Stomach smooth muscle (tissue), 2 donors: ENCODE data around the gene DNAH3.
"Not testable (repeated sequence)": the region's sequence is repeated elsewhere in the genome, so short reads cannot be mapped to it uniquely, and the experiment has no call there.

ENCODE experiments used
- H3K27ac ChIP-seq: one replicate; pipeline ENCODE4 v1.7.0; 2013; ENCODE audit warnings: mild to moderate bottlenecking, low read length, inconsistent platforms
- H3K27me3 ChIP-seq, 2 donors: one replicate each; pipeline ENCODE4 v1.7.0; 2013; ENCODE audit warnings: low read length in 2 of 2; ENCODE audit not compliant: insufficient read depth in 2 of 2, control insufficient read depth in 1 of 2
- H3K36me3 ChIP-seq, 2 donors: one replicate each; pipeline ENCODE4 v1.7.0; 2013; ENCODE audit warnings: low read length in 2 of 2; ENCODE audit not compliant: control insufficient read depth in 2 of 2, insufficient read depth in 2 of 2
- H3K4me1 ChIP-seq: one replicate; pipeline ENCODE4 v1.7.0; 2013; ENCODE audit warnings: low read length; ENCODE audit not compliant: control insufficient read depth, insufficient read depth
- H3K4me3 ChIP-seq, 2 donors: one replicate each; pipeline ENCODE4 v1.7.0; 2013; ENCODE audit warnings: low read length in 2 of 2
- H3K9ac ChIP-seq, 2 donors: one replicate each; pipeline ENCODE4 v1.7.0; 2013; ENCODE audit warnings: low read length in 2 of 2, mild to moderate bottlenecking in 1 of 2
- H3K9me3 ChIP-seq, 2 donors: one replicate each; pipeline ENCODE4 v1.7.0; 2013; ENCODE audit warnings: low read length in 2 of 2; ENCODE audit not compliant: control insufficient read depth in 2 of 2
- donor health status: healthy.
- donor health status: Pancreatic carcinoma.

The DNAH3 gene

DNA sequence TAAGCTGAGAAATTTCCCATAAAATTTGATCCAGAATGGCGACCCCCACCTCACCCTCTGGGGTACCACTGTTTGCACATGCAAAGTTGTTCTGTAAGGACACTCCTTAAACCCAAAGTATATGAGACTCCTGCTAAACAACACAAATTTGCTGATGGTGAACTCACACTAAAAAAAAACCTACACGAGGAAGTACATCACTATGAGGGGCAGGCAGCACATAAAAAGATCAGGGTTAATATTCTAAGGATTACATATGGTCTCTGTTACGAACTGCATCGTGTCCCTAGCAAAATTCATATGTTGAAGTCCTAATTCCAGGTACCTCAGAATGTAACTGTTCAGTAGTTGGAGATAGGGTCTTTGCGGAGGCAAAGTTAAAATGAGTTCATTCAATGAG is 189.7 kb downstream of the DNAH3 start:
- Histone ChIP-seq H3K27ac (no peak overlapping the region), H3K4me3 (no peak overlapping the region), H3K4me1 (no peaks in the 10 kb centered on the region), H3K9ac (no peak overlapping the region), H3K36me3 (no peaks in the 10 kb centered on the region), H3K27me3 (no peaks in the 10 kb centered on the region), H3K9me3 (peaks cover 0 to 3% of the 10 kb centered on the region in 2 donors)

DNA sequence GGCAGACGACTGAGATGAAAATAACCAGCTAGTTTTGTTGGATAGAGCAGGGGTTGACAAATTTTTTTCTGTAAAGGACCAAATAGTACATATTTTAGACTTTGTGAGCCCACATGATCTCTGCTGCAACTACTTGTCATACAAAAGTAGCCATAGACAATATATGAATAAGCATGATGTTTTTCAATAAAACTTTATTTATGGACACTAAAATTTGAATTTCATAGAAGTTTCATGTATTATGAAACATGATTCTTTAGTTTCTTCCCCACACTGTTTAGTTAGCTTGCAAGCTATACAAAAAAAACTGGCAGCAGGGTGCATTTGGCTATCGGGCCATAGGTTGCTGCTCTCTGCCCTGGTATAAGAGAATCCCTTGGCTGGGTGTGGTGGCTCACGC is 193.5 kb downstream of the DNAH3 start:
- H3K27me3 ChIP-seq: no peaks in the 10 kb centered on the region
- no peaks in the 10 kb centered on the region for H3K9me3 ChIP-seq
- H3K36me3 ChIP-seq: no peaks in the 10 kb centered on the region
- no peak overlapping the region for H3K9ac ChIP-seq
- H3K4me1 ChIP-seq: no peaks in the 10 kb centered on the region
- H3K27ac ChIP-seq: no peak overlapping the region
- no peak overlapping the region for H3K4me3 ChIP-seq

DNA sequence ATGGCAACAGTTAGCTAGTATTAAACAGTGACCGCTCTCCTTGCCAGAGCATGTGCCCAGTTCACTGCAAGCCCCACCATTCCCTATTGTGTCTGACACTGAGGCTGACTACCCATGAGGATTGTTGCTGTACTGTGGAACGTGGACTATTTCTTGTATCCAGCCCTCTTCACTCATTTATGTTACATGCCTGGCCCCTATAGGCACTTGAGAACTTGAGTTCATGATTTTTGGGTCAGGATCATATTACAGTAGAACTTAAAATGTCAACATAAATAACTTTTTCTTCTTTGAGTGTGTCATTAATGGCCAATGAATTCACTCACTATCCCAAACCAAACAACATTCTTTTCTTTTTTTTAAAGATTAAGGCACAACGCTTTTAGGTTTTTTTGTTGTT is 194.3 kb downstream of the DNAH3 start:
- H3K9me3 ChIP-seq: no peaks in the 10 kb centered on the region

DNA sequence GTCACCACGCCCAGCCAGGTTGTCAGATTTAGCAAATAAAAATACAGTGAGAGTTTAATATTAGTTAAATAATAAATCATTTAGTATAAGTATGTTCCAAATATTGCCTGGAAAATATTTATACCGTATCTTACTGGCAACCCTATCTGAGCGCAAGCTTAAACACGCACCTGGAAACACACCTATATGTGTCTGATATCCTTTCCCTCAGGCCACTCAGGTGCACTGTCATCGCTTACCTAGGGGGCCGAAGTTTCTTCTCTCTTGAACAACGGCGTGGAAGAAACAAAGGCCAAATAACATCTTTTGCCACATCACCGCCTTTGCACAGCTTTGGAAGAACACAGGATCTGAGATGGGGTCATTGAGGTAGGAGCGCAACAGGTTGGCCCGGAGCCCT is 196.1 kb downstream of the DNAH3 start:
- Histone ChIP-seq H3K4me3 (no peak overlapping the region), H3K9me3 (no peaks in the 10 kb centered on the region), H3K36me3 (no peaks in the 10 kb centered on the region), H3K27me3 (peaks cover 0 to 3% of the 10 kb centered on the region in 2 donors), H3K9ac (no peak overlapping the region), H3K27ac (no peak overlapping the region), H3K4me1 (no peaks in the 10 kb centered on the region)

More for the DNA sequence above, 194.3 kb downstream of the DNAH3 start:
- Histone ChIP-seq H3K36me3 (no peaks in the 10 kb centered on the region), H3K4me3 (no peak overlapping the region), H3K9ac (no peak overlapping the region), H3K4me1 (no peaks in the 10 kb centered on the region), H3K27ac (no peak overlapping the region), H3K27me3 (no peaks in the 10 kb centered on the region)

DNA sequence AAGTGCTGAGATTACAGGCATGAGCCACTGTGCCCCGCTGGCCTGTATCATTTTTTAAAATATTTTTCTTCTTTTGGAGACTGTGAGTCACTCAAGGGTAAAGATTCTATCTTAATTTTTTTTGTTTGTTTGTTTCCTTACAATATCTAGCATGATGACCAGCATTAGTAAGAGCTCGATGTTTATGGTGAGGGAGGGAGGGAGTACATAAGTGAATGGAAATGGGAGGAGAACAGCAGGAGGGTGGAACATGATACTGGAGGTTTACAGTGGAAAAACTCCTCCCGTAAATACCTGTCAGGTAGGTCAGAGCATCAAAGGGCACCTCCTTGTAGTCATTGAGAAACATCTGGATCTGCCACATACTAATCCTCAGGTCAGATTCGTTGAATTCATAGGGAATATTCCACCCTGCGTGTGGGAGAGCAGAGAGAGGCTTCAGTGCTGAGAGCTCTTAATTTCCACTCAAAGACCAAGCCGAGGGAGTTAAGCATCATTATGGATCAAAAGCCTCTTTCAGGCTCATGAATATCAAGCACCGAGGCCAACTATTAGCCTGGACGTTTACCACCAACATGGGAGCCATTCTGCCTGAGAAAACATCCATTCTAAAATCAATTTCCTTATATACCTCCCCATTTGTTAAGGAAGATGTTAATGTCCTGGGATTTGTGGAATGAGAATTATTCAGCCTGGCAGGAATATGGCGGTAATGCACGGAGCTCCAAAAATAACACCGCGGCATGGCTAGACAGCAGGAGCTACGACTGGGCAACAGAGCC is 198.3 kb downstream of the DNAH3 start:
- H3K4me3 ChIP-seq: no peak overlapping the region
- H3K4me1 ChIP-seq: no peaks in the 10 kb centered on the region
- no peaks in the 10 kb centered on the region for H3K36me3 ChIP-seq
- H3K27ac ChIP-seq: no peak overlapping the region
- H3K9me3 ChIP-seq: no peaks in the 10 kb centered on the region
- peaks cover 0 to 3% of the 10 kb centered on the region in 2 donors for H3K27me3 ChIP-seq
- no peak overlapping the region for H3K9ac ChIP-seq

DNA sequence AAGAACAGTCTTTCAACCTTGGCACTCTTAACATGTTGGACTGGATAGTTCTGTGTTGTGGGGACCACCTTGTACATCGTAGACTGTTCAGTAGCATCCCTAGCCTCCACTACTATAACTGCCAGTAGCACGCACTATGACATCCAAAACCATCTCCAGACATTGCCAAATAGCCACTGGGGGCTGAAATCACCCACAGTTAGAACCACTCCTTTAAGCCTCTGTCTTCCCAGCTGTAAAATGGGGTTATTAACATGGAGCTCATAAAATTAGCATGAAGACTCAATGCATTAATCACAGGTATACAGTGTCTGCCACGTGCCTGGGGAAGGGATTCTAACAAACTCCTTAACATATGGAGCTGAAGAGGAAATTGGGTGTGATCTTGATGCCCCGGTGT is 200.4 kb downstream of the DNAH3 start:
- Histone ChIP-seq H3K27me3 (peaks cover 0 to 3% of the 10 kb centered on the region in 2 donors), H3K9ac (no peak overlapping the region)

DNA sequence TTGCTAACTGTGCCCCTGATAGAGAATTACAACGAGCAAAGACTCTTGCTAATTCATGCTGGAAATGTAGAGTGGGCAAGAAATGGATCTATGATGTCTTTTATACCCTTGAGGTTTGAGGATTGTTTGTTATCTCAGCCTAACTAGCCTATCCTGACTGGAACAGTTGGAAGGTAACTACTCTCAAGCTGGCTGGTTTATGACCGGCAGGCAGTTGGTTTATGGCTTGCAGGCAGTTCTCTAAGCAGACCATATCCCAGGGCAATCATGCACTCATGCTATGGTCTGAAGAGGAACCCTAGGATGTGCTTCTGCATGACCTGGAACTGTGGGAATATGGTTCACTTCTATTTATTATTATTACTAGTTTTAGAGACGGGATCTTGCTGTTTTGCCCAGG is 201.0 kb downstream of the DNAH3 start:
- peaks cover 0 to 3% of the 10 kb centered on the region in 2 donors for H3K27me3 ChIP-seq

More for the DNA sequence above, 200.4 kb downstream of the DNAH3 start:
- Histone ChIP-seq H3K36me3 (no peaks in the 10 kb centered on the region), H3K4me3 (no peak overlapping the region), H3K27ac (no peak overlapping the region), H3K9me3 (no peaks in the 10 kb centered on the region), H3K4me1 (no peaks in the 10 kb centered on the region)

DNA sequence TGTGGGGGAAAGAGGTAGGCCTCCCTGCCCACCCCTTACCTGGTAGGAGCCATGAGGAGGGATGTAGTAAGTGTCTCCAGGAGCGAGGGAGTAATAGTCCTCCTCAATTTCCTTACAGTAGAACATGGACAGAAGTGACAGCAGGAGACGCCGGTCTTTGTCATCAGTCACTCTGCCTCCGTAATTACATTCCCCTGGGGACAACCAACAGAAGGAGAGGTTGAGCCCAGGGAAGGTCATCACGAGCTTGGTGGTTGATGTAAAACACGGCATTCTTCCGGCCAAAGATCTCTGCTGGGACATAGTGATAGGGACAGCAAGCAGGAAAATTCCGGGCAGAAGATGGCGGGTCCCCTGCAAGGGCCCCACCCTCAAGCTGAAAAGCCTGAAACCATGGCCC is 202.2 kb downstream of the DNAH3 start:
- Histone ChIP-seq H3K36me3 (no peaks in the 10 kb centered on the region), H3K27ac (no peak overlapping the region), H3K4me1 (no peaks in the 10 kb centered on the region), H3K9me3 (no peaks in the 10 kb centered on the region), H3K9ac (no peak overlapping the region), H3K27me3 (peaks cover 0 to 3% of the 10 kb centered on the region in 2 donors), H3K4me3 (no peak overlapping the region)

More for the DNA sequence above, 201.0 kb downstream of the DNAH3 start:
- Histone ChIP-seq H3K27ac (no peak overlapping the region), H3K9ac (no peak overlapping the region), H3K4me1 (no peaks in the 10 kb centered on the region), H3K9me3 (no peaks in the 10 kb centered on the region), H3K36me3 (no peaks in the 10 kb centered on the region), H3K4me3 (no peak overlapping the region)

DNA sequence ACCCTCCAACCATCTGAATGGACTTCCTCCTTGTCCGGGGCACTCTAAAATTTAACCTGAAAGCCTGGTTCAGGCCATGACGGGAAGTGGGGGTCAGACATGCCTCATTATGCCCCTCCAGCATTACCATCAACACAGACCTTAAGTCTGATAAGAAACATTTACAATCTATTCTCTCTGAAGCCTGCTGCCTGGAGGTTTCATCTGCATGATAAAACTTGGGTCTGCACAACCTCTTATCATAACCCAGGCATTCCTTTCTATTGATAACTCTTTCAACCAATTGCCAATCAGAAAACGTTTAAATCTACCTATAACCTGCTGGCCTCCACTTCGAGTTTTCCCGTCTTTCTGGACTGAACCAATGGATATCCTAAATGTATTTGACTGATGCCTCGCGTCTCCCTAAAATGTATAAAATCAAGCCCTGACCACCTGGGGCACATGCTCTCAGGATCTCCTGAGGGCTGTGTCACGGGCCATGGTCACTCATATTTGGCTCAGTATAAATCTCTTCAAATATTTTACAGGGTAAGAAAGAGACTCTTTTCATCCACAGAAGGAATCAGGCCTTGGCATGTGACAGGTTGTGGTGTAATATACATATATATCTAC is 204.5 kb downstream of the DNAH3 start:
- Histone ChIP-seq H3K4me1 (no peaks in the 10 kb centered on the region), H3K9ac (no peak overlapping the region), H3K27me3 (peaks cover 0 to 3% of the 10 kb centered on the region in 2 donors), H3K27ac (no peak overlapping the region), H3K9me3 (no peaks in the 10 kb centered on the region), H3K36me3 (no peaks in the 10 kb centered on the region), H3K4me3 (no peak overlapping the region)

DNA sequence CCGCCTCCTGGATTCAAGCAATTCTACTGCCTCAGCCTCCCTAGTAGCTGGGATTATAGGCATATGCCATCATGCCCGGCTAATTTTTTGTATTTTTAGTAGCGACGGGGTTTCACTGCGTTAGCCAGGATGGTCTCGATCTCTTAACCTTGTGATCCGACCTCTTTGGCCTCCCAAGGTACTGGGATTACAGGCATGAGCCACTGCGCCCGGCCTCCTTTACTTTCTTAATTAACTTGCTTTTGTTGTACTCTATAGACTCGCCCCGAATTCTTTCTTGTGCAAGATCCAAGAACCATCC is 205.1 kb downstream of the DNAH3 start:
- not testable (repeated sequence) for H3K4me3 ChIP-seq, H3K27me3 ChIP-seq, H3K9ac ChIP-seq, H3K4me1 ChIP-seq, H3K9me3 ChIP-seq, H3K36me3 ChIP-seq, H3K27ac ChIP-seq

DNA sequence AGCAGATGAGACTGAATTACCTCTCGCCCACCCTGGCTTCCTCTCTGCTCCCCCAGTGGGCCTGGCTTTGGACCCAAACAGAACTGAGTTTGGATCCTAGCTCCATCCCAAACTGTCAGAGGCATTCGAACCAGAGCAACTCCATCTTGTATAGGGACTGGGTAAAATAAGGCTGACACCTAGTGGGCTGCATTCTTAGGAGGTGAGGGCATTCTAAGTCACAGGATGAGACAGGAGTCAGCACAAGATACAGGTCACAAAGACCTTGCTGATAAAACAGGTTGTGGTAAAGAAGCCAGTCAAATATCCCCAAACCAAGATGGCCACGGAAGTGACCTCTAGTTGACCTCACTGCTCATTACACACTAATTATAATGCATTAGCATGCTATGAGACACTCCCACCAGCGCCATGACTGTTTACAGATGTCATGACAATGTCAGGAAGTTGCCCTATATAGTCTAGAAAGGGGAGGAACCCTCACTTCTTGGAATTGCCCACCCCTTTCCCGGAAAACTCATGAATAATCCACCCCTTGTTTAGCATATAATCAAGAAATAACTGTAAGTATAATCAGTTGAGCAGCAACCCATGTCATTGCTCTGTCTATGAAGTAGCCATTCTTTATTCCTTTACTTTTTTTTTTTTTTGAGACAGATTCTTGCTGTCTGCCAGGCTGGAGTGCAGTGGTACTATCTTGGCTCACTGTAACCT is 205.6 kb downstream of the DNAH3 start:
- Histone ChIP-seq H3K36me3 (no peaks in the 10 kb centered on the region), H3K9ac (no peak overlapping the region), H3K27ac (no peak overlapping the region)

More for the DNA sequence above, 205.6 kb downstream of the DNAH3 start:
- no peaks in the 10 kb centered on the region for H3K4me1 ChIP-seq
- peaks cover 0 to 3% of the 10 kb centered on the region in 2 donors for H3K27me3 ChIP-seq
- H3K4me3 ChIP-seq: no peak overlapping the region
- no peaks in the 10 kb centered on the region for H3K9me3 ChIP-seq
